Stimulated activated CD4-positive, alpha-beta T cell treated with anti-CD3 and anti-CD28 coated beads, Interleukin-4, amount 100 ng/mL, for 48 hours (primary cell): ENCODE results near the gene MAP1LC3B.
"Not testable (repeated sequence)": the region's sequence is repeated elsewhere in the genome, so short reads cannot be mapped to it uniquely, and the experiment has no call there.

Experiments used
- DNase-seq, 2 donors: peaks; one replicate each; pipeline ENCODE4 v3.0.0-alpha.2; 2020; ENCODE audit warnings: low read depth in 2 of 2

MAP1LC3B gene

GRCh38 chr16:87360862-87361610, 31.1 kb upstream of the MAP1LC3B start:
- DNase-seq = no peak

- no peak for DNase-seq
Measured at GRCh38 chr16:87361916-87362619, 30.1 kb upstream of the MAP1LC3B start.

GRCh38 chr16:87362828-87363559, 29.1 kb upstream of the MAP1LC3B start:
- DNase-seq = not testable (repeated sequence)

GRCh38 chr16:87363771-87364455, 28.2 kb upstream of the MAP1LC3B start:
- no peak for DNase-seq

- no peak for DNase-seq
Measured at GRCh38 chr16:87365021-87365713, 27.0 kb upstream of the MAP1LC3B start.

- DNase-seq = no peak
Measured at GRCh38 chr16:87366288-87366687, 25.8 kb upstream of the MAP1LC3B start.

GRCh38 chr16:87366930-87367329, 25.2 kb upstream of the MAP1LC3B start:
- no peak for DNase-seq

GRCh38 chr16:87367529-87367928, 24.6 kb upstream of the MAP1LC3B start:
- no peak for DNase-seq

GRCh38 chr16:87368029-87368770, 23.9 kb upstream of the MAP1LC3B start:
- DNase-seq = no peak

GRCh38 chr16:87369117-87369765, 22.9 kb upstream of the MAP1LC3B start:
- DNase-seq = no peak

GRCh38 chr16:87369796-87370719, 22.1 kb upstream of the MAP1LC3B start:
- DNase-seq = no peak

GRCh38 chr16:87371261-87371866, 20.8 kb upstream of the MAP1LC3B start:
- DNase-seq = no peak

- no peak for DNase-seq
Measured at GRCh38 chr16:87372305-87372704, 19.8 kb upstream of the MAP1LC3B start.

GRCh38 chr16:87374313-87374712, 17.8 kb upstream of the MAP1LC3B start:
- DNase-seq = no peak

GRCh38 chr16:87375426-87376135, 16.6 kb upstream of the MAP1LC3B start:
- DNase-seq = no peak

- no peak for DNase-seq
Measured at GRCh38 chr16:87376660-87377059, 15.5 kb upstream of the MAP1LC3B start.

GRCh38 chr16:87379312-87379752, 12.8 kb upstream of the MAP1LC3B start:
- DNase-seq = not testable (repeated sequence)

GRCh38 chr16:87380403-87380802, 11.7 kb upstream of the MAP1LC3B start:
- DNase-seq = no peak
